GM21360 (cell line): ENCODE measurements around the gene PRKCE.

Source experiments
- ATAC-seq: cut with Tn5 transposase; IDR thresholded peaks from one replicate; pipeline ENCODE4 v1.9.1; 2021; ENCODE audit warnings: mild to moderate bottlenecking, moderate library complexity; ENCODE audit not compliant: unreplicated experiment

The PRKCE gene

DNA sequence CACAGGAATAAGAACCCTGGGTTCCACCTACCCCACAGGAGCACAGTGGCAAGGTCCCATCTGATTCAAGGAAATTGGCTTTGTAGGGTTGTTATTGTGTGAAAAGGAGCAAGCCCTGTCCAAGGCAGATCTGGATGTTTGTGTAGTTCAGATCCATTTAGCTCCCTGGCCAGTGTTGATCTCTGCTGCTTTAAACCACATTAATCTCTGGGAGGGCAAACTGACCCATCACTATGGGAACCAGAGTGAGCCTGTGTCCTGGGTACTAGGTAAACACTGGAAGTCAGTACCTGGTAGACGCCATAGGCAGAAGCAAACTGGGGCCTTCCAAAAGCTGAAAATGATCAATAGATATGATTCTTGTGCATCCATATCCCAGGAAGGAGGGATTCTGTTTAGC, 374.2 kb downstream of the PRKCE start:
- no peak for ATAC-seq

GRCh38 chr2:46026431-46026830, 375.0 kb downstream of the PRKCE start:
- ATAC-seq: no peak

- no peak for ATAC-seq
Measured at GRCh38 chr2:46029332-46029811, 377.9 kb downstream of the PRKCE start.

- no peak for ATAC-seq
Measured at GRCh38 chr2:46030330-46030729, 378.9 kb downstream of the PRKCE start.

GRCh38 chr2:46032161-46032813, 380.8 kb downstream of the PRKCE start:
- ATAC-seq: no peak

- ATAC-seq: no peak
Measured at GRCh38 chr2:46032996-46033395, 381.5 kb downstream of the PRKCE start.

DNA sequence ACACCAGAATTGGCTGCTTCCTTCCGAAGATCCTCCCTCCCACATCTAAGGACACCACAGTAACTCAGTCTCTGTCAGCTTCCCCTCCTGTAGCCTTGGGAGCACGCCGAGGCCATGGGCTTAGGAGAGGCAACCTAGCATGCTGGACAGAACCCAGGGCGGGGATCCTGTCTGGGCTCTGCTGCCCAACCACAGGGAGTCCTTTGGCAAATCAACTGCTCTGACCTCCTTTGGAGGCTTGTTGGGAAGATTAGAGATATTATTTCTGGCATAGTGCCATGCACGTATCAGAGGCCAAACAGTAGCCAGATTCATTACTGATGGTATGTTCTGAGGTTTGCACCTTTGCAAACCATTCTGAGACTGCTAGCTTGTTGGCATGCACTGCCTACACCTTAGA, 383.1 kb downstream of the PRKCE start:
- ATAC-seq: no peak

DNA sequence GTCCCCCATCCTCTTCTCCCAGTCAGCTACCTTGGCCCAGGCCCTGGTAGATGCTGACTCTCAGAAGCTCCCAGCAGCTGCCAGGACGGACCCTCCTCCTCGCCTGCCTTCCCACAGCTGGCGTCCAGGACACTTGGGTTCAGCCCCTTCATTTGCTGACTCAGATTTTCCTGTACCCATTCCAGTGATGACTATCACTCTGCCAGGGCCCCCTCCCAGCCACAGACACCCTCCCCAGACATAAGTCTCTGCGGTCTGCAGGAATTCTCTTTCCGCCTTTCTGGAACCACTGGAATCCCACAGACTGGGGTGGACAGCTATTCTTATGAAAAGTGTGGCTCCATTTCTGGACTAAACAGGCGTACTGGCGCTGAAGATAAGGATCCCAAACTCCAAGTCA, 385.5 kb downstream of the PRKCE start:
- ATAC-seq: no peak

DNA sequence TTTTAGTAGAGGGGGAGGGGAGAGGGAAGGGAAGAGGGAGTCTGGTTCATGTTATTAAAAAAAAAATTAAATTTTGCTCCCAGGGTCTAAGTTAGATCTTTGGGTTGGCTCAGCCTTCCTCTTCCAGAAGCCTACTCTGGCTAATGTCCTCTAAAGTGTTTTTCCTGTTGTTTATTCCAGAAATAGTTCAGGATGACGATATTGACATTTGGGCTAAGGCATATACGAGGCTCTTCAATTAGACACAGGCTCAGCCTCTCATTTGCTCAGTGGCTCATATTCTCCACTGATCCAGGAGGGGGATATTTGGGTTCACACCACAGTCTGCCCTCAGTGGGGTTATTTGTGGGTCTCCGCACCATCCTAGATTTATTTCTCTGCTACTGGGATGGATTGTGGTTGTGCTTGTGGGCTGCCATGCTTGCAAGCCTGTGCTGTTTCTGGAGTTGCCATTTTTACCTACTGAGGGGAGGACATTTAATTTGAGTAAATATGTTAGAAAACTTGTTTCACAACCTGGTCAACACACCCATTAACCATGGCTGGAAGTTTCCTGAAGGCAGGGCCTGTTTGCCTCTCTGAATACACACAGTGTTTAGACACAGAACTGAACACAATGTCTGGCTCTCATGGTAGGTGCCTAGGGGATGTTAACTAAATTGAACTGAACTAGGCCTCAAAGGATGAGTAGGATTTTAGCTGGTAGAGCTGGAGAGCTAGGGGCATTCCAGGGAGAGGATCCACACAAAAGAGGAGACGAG, 388.2 kb downstream of the PRKCE start:
- ATAC-seq: no peak

DNA sequence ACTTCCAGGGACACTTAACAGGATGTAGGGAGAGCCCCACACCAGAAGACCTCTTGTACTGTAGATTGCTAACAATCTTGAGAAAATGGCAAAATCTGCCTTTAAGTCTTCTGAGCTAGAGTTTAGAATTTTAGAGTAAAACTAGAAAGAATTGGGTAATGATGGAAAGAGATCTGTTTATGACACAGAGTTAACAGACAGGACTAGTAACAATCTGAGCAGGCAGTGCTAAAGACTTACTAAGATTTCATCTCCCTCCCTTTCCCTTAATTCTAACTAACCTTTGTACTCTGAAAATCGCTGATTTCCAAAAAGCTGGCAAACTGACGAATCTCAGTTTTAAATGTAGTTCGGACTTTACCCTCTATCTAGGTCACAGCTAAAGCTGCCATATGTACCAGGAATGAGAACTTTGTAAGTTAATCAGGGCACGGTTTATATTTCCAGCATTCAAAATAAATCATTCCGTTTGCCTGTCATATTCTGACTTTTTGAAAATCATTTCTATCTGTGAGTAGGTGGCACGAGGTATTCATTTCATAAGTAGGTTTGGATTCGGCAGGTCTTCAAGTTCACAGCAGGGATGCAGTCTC, 389.2 kb downstream of the PRKCE start:
- no peak for ATAC-seq

- no peak for ATAC-seq
Measured at GRCh38 chr2:46041434-46041833, 390.0 kb downstream of the PRKCE start.

DNA sequence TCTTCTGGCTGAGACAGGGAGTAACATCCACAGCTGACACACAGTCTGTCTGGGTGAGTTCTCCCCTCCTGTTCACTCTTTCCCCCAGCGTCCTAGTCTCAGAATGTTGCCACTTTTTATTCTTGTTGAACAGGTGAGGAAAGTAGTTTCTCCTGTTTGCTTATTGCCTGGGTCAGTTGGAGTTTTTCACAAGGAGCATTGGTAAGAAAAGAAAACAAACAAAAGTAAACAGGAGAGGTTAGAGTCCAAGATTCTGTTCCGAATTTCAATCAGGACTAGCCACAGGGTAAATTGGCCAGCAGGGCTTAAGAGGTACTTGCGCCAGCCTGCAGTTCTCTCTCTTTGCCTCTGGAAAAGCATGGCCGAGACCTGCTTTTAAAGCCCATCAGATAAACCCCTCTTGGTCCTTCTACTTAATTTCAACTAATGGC, 390.7 kb downstream of the PRKCE start:
- ATAC-seq: no peak

GRCh38 chr2:46042711-46043110, 391.2 kb downstream of the PRKCE start:
- no peak for ATAC-seq

DNA sequence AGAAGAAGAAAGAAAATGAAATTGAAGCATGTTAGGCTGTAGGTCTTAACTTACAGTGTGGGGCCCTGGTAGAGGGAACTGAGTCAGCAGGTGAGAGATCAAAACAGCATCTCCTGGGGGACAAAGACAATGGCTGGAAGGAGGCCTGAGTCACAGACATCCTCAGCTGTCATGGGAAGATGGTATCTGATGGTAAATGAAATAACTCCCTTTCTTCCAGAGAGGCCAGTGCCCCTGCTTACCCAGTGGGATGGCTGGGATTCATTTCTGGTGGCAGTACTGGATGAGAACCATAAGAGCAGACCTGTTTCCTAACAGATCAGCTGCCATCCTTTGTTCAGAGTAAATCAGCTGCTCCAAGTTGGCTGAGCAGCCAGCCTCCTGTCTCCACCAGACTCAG, 394.4 kb downstream of the PRKCE start:
- no peak for ATAC-seq

GRCh38 chr2:46047290-46047689, 395.8 kb downstream of the PRKCE start:
- ATAC-seq: no peak

DNA sequence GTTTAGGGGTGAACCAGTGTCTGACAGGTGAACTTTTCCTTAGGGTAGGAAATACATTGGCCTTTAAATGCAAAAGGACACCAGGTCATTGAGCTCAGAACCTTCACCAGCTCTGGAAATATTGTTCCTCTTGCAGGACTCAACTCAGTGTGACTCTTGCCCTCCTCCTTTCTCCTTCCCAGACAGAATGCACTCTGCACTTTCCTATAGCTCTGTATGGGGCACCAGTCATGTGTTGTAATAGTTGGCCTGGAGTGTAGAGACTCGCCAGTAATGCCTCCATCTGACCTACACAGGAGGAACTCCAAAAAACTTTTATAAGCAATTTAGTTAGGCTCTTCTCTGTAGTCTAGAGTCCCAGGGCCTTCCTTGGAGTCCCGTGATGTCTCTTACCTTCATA, 397.2 kb downstream of the PRKCE start:
- no peak for ATAC-seq

DNA sequence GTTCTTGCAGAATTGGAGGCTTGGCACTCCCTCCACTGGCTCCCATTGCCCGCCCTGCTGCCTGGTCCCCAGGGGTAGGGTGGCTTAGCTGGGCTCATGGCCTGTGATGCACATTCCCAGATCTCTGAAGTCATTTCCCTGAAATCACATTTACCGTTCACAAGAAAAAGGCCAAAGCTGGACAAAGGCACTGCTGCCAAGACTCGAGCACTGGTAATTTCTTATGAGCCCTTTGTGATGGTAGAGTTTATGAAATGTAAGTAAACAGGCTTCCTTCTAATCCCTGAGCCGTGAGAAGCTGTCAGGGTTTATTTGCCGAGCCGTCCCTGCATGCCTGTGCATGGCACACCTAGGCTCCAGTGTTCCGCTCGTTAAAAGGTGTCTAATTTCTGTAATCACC, 398.6 kb downstream of the PRKCE start:
- no peak for ATAC-seq

DNA sequence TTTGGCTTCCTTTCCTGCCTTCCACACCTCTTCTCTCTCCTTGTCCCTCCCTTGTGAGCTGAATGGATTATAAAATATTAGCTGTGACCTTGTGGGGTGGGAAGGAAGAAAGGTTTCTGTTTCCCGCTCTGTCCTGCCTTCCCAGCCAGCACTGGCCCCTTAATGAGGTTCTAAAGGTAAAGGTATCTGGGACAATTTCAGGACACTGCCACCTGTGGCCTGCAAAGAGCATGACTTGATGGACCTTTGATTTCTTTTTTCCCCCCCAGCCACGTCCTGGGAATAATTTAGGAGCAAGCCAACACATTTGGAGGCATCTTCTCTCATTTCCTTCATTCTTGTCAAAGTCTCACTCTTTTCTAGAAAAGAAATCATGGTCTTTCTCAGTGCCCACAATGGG, 399.0 kb downstream of the PRKCE start:
- no peak for ATAC-seq

- ATAC-seq: no peak
Measured at GRCh38 chr2:46051085-46051484, 399.6 kb downstream of the PRKCE start.

DNA sequence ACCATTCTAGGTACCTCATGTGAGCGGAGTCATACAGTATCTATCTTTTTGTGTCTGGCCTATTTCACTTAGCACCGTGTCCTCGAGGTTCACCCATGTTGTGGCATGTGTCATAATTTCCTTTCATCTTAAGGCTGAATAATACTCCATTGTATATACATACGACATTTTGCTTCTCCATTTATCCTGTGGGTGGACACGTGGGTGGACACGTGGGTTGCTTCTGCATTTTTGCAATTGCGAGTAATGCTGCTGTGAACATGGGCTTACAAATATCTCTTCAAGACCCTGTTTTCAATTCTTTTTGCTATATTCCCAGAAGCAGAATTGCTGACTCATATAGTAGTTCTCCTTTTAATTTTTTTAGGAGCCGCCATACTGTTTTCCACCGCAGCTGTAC, 402.1 kb downstream of the PRKCE start:
- no peak for ATAC-seq

DNA sequence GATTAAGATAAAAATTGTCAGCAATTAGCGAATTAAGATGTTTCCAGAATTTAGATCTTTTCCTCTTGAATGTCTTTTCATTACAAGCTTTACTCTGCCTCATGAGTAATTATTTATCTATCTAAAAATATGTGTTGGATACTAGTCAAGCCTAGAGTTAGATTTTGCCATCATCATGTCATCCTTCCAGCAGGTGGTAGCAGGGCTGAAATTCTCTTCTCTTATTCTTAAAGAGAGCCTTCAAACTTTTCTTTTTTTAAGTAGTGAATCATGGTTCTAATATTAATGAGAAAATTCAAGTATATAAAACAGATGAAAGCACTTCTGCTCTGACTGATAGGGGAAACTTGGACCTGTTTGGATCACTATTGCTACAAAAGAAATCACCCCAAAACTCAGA, 405.1 kb downstream of the PRKCE start:
- ATAC-seq: no peak

GRCh38 chr2:46058140-46058539, 406.7 kb downstream of the PRKCE start:
- ATAC-seq: no peak
